SU-DHL-6 (cell line): ENCODE data around the gene FHL1.

ENCODE experiments used
- H2AFZ ChIP-seq: fragments of 200-600 bp; sonication (generic); 2 replicates; pipeline ENCODE4 v1.6.1; 2014; ENCODE audit warnings: low read depth, mild to moderate bottlenecking, moderate library complexity, mixed read lengths, antibody characterized with exemption, low read length; ENCODE audit not compliant: severe bottlenecking
- H3F3A ChIP-seq: fragments of 200-600 bp; shearing (Covaris generic); 2 replicates; pipeline ENCODE4 v1.6.0; 2016; ENCODE audit warnings: antibody characterized with exemption, mild to moderate bottlenecking; ENCODE audit not compliant: insufficient read depth
- H3K27ac ChIP-seq: fragments of 200-600 bp; sonication (generic); 2 replicates; pipeline ENCODE4 v1.5.1; 2016; ENCODE audit warnings: low read depth, mild to moderate bottlenecking, low read length, moderate library complexity, mixed read lengths
- H3K27me3 ChIP-seq: fragments of 200-600 bp; sonication (generic), shearing (Covaris generic); 2 replicates; pipeline ENCODE4 v1.6.0; 2014; ENCODE audit warnings: mild to moderate bottlenecking, low read length
- H3K36me3 ChIP-seq: fragments of 200-600 bp; sonication (generic); 2 replicates; pipeline ENCODE4 v1.6.1; 2014; ENCODE audit warnings: mild to moderate bottlenecking, low read length, mixed read lengths
- H3K4me2 ChIP-seq: fragments of 300-600, 200-600 bp; shearing (Covaris generic), sonication (generic); 2 replicates; pipeline ENCODE4 v1.6.0; 2014; ENCODE audit warnings: low read length, low read depth, mild to moderate bottlenecking; ENCODE audit not compliant: poor library complexity, severe bottlenecking
- H3K4me3 ChIP-seq: fragments of 200-600 bp; sonication (generic); 2 replicates; pipeline ENCODE4 v1.5.1; 2014; ENCODE audit warnings: antibody characterized with exemption, low read length, mild to moderate bottlenecking, mixed read lengths; ENCODE audit not compliant: insufficient read depth, poor library complexity, severe bottlenecking
- H3K79me2 ChIP-seq: fragments of 200-600 bp; sonication (generic); 2 replicates; pipeline ENCODE4 v1.6.1; 2014; ENCODE audit warnings: mild to moderate bottlenecking, low read length, moderate library complexity; ENCODE audit not compliant: insufficient read depth
- H3K9ac ChIP-seq: fragments of 200-600 bp; sonication (generic); 2 replicates; pipeline ENCODE4 v1.7.0; 2014; ENCODE audit warnings: mild to moderate bottlenecking, low read length
- H3K9me2 ChIP-seq: fragments of 200-600 bp; sonication (generic); replicated peaks from 2 replicates; pipeline ENCODE4 v1.6.1; 2014; ENCODE audit warnings: low read length; ENCODE audit not compliant: insufficient read depth
- H3K9me3 ChIP-seq: fragments of 200-600 bp; sonication (generic); 2 replicates; pipeline ENCODE4 v1.6.1; 2014; ENCODE audit warnings: low read length, mixed read lengths; ENCODE audit not compliant: insufficient read depth
- H4K20me1 ChIP-seq: fragments of 200-600 bp; sonication (generic); 2 replicates; pipeline ENCODE4 v1.6.1; 2014; ENCODE audit warnings: low read depth, mild to moderate bottlenecking, antibody characterized with exemption, low read length, moderate library complexity, mixed read lengths
- CTCF ChIP-seq: fragments of 200-600 bp; sonication (generic); IDR thresholded peaks from one replicate; pipeline ENCODE4 v1.5.1; 2017; ENCODE audit warnings: antibody characterized with exemption, mild to moderate bottlenecking, low read length, moderate library complexity; ENCODE audit not compliant: insufficient read depth, poor library complexity, severe bottlenecking
- EZH2phosphoT487 ChIP-seq: fragments of 200-600 bp; sonication (generic), shearing (Covaris generic); conservative IDR thresholded peaks from 2 replicates; pipeline ENCODE4 v1.6.1; 2018; ENCODE audit warnings: mild to moderate bottlenecking, antibody characterized with exemption, low read length, moderate library complexity, mixed read lengths

Gene FHL1

GRCh38 chrX:136183917-136184316, 36.6 kb downstream of the FHL1 start:
- TF ChIP-seq CTCF (no peak), EZH2phosphoT487 (no peak)
- Histone ChIP-seq H3F3A (no peaks in the 10 kb centered on the region), H3K9me3 (no peaks in the 10 kb centered on the region), H3K79me2 (no peaks in the 10 kb centered on the region), H3K9ac (no peak overlapping the region), H3K27ac (no peak overlapping the region), H4K20me1 (no peaks in the 10 kb centered on the region), H2AFZ (no peak overlapping the region), H3K4me2 (no peak overlapping the region), H3K9me2 (no peaks in the 10 kb centered on the region), H3K27me3 (no peaks in the 10 kb centered on the region), H3K4me3 (no peak overlapping the region), H3K36me3 (no peaks in the 10 kb centered on the region)

DNA sequence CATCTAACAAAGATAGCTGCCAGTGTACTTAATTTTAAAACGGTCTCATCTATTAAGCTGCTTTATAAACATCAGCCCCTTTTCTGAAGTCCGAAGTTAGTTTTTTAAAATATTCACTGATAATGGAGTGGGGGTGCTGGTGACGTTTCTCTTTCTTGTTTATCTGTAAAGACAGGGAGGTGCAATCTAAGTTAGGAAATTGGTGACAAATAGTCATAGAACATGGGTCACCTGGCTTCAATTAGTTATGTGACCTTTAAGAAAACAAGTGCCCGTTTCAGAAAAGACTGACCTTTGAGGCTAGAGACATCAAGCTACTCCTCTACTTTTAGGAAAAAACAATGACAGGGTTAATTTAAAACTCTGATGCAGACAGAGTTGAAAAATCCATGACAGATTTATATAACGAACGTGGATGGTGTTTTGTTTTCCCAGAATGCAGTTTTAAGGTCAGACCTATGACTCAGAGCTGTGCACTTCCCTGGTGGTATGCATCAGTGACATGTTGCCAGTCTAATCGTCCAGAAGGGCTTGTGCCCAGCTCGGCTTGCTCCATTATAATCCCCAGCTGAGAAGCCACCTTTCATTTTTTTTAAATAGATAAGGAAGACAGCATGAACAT, 38.2 kb downstream of the FHL1 start:
- Histone ChIP-seq H3K4me3 (no peak overlapping the region), H3K79me2 (no peaks in the 10 kb centered on the region), H3K9ac (no peak overlapping the region), H3K9me2 (no peaks in the 10 kb centered on the region), H3K27me3 (no peaks in the 10 kb centered on the region), H3K36me3 (no peaks in the 10 kb centered on the region), H3F3A (no peaks in the 10 kb centered on the region), H3K9me3 (no peaks in the 10 kb centered on the region), H3K4me2 (no peak overlapping the region), H3K27ac (no peak overlapping the region), H2AFZ (no peak overlapping the region), H4K20me1 (no peaks in the 10 kb centered on the region)
- TF ChIP-seq EZH2phosphoT487 (no peak), CTCF (no peak)

- TF ChIP-seq CTCF (no peak), EZH2phosphoT487 (no peak)
- Histone ChIP-seq H3K27ac (no peak overlapping the region), H3K9me2 (no peaks in the 10 kb centered on the region), H3K9me3 (no peaks in the 10 kb centered on the region), H3K4me3 (no peak overlapping the region), H3K79me2 (no peaks in the 10 kb centered on the region), H2AFZ (no peak overlapping the region), H3K27me3 (no peaks in the 10 kb centered on the region), H3K9ac (no peak overlapping the region), H4K20me1 (no peaks in the 10 kb centered on the region), H3K36me3 (no peaks in the 10 kb centered on the region), H3K4me2 (no peak overlapping the region), H3F3A (no peaks in the 10 kb centered on the region)
Measured at GRCh38 chrX:136186023-136186413, 38.7 kb downstream of the FHL1 start.
